HepG2 (cell line): ENCODE data around the gene SP140L.

ENCODE experiments used
- CCDC6 ChIP-seq: sonication (generic); formaldehyde crosslinking; IDR thresholded peaks from 2 replicates; pipeline ENCODE4 v1.8.1; 2022; ENCODE audit warnings: mild to moderate bottlenecking, missing genetic modification reagents, moderate library complexity
- EZH2 ChIP-seq: conservative IDR thresholded peaks from 2 replicates; pipeline ENCODE4 v1.6.1; 2012; ENCODE audit warnings: mild to moderate bottlenecking, low read depth, low read length, moderate library complexity
- FOXO1 ChIP-seq: sonication (generic); formaldehyde crosslinking; IDR thresholded peaks from 2 replicates; pipeline ENCODE4 v1.4.0; 2020; ENCODE audit warnings: missing genetic modification reagents
- HNRNPLL ChIP-seq: fragments of 200-400 bp; formaldehyde crosslinking; IDR thresholded peaks from 2 replicates; pipeline ENCODE4 v1.6.1; 2017; ENCODE audit warnings: mild to moderate bottlenecking, low read depth, low read length; ENCODE audit not compliant: poor library complexity, severe bottlenecking
- KDM1A ChIP-seq: IDR thresholded peaks from 2 replicates; pipeline ENCODE4 v1.6.1; 2016; ENCODE audit warnings: missing compliant biosample characterization
- POLR2A ChIP-seq, 2 experiments: IDR thresholded peaks; 2 replicates each; pipeline ENCODE4 v1.6.1; 2011; ENCODE audit warnings: low read depth in 2 of 2, low read length in 2 of 2, mild to moderate bottlenecking in 1 of 2, moderate library complexity in 1 of 2; ENCODE audit not compliant: insufficient read depth in 1 of 2
- RELA ChIP-seq: sonication (generic); formaldehyde crosslinking; IDR thresholded peaks from 2 replicates; pipeline ENCODE4 v1.4.0; 2020; ENCODE audit warnings: missing genetic modification reagents
- YY1 ChIP-seq: IDR thresholded peaks from 2 replicates; pipeline ENCODE4 v1.6.1; 2011; ENCODE audit warnings: low read length, low read depth, moderate library complexity, mild to moderate bottlenecking; ENCODE audit not compliant: insufficient read depth, insufficient replicate concordance
- ZFYVE20 ChIP-seq: sonication (generic); formaldehyde crosslinking; IDR thresholded peaks from 2 replicates; pipeline ENCODE4 v1.8.0; 2023; ENCODE audit warnings: low read depth, mild to moderate bottlenecking, moderate library complexity, missing genetic modification reagents, borderline replicate concordance
- TF ChIP-seq, protein P1 (sequence below): sonication (generic); formaldehyde crosslinking; IDR thresholded peaks from 2 replicates; pipeline ENCODE4 v1.5.0; 2020; ENCODE audit warnings: mild to moderate bottlenecking, missing genetic modification reagents, moderate library complexity
- TF ChIP-seq, protein P2 (sequence below): sonication (generic); formaldehyde crosslinking; IDR thresholded peaks from 2 replicates; pipeline ENCODE4 v1.5.1; 2020; ENCODE audit warnings: missing genetic modification reagents, mild to moderate bottlenecking, borderline replicate concordance

DNA sequence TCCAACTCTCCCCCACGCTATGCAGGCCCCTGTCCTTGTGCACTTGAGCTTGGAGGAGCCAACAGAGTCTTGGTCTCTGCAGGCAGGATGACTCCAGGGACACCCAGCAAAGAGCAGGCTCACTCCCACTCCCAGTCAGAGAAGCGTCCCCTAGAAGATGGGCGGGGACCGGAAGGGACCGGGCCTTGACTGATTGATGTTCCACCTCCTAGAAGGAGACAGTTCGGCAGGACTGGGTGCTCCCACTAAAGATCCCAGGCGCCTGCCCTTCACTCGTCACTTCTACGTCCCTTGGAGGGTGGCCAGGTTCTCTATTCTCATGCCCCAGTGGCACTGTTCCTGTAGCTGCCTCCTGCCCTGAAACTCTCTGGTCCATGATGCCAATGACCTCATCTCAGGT, 85.9 kb downstream of the SP140L start:
- TF ChIP-seq ZFYVE20 (CRISPR knock-in tag) (no peak), RELA (CRISPR knock-in tag) (no peak), EZH2 (no peak), FOXO1 (CRISPR knock-in tag) (no peak), HNRNPLL (no peak), YY1 (no peak), POLR2A (IDR thresholded peaks at IDR 0.05; ENCODE audit: insufficient read depth in 1 of 2, low read depth in 2 of 2, low read length in 2 of 2) (no peak), CCDC6 (CRISPR knock-in tag) (no peak), KDM1A (CRISPR knock-in tag) (no peak)
- TF ChIP-seq, protein P1, sequence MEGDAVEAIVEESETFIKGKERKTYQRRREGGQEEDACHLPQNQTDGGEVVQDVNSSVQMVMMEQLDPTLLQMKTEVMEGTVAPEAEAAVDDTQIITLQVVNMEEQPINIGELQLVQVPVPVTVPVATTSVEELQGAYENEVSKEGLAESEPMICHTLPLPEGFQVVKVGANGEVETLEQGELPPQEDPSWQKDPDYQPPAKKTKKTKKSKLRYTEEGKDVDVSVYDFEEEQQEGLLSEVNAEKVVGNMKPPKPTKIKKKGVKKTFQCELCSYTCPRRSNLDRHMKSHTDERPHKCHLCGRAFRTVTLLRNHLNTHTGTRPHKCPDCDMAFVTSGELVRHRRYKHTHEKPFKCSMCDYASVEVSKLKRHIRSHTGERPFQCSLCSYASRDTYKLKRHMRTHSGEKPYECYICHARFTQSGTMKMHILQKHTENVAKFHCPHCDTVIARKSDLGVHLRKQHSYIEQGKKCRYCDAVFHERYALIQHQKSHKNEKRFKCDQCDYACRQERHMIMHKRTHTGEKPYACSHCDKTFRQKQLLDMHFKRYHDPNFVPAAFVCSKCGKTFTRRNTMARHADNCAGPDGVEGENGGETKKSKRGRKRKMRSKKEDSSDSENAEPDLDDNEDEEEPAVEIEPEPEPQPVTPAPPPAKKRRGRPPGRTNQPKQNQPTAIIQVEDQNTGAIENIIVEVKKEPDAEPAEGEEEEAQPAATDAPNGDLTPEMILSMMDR, result no peak
- TF ChIP-seq, protein P2, sequence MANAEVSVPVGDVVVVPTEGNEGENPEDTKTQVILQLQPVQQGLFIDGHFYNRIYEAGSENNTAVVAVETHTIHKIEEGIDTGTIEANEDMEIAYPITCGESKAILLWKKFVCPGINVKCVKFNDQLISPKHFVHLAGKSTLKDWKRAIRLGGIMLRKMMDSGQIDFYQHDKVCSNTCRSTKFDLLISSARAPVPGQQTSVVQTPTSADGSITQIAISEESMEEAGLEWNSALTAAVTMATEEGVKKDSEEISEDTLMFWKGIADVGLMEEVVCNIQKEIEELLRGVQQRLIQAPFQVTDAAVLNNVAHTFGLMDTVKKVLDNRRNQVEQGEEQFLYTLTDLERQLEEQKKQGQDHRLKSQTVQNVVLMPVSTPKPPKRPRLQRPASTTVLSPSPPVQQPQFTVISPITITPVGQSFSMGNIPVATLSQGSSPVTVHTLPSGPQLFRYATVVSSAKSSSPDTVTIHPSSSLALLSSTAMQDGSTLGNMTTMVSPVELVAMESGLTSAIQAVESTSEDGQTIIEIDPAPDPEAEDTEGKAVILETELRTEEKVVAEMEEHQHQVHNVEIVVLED, result no peak
